IPS-18a (cell line): Measurements from ENCODE around the gene ITFG1.

Experiments
- H3K27ac ChIP-seq: one replicate; pipeline ENCODE4 v1.5.1; 2013; ENCODE audit warnings: low read length
- H3K27me3 ChIP-seq: one replicate; pipeline ENCODE4 v1.6.1; 2013; ENCODE audit warnings: mild to moderate bottlenecking, low read length; ENCODE audit not compliant: control insufficient read depth, insufficient read depth
- H3K36me3 ChIP-seq: one replicate; pipeline ENCODE4 v1.6.1; 2013; ENCODE audit warnings: low read depth, low read length; ENCODE audit not compliant: control insufficient read depth
- H3K4me1 ChIP-seq: one replicate; pipeline ENCODE4 v1.6.1; 2013; ENCODE audit warnings: low read depth, low read length; ENCODE audit not compliant: control insufficient read depth
- H3K4me3 ChIP-seq: one replicate; pipeline ENCODE4 v1.5.1; 2013; ENCODE audit warnings: low read length
- H3K9ac ChIP-seq: one replicate; pipeline ENCODE4 v1.6.1; 2013; ENCODE audit warnings: mild to moderate bottlenecking, low read length, moderate library complexity
- H3K9me3 ChIP-seq: one replicate; pipeline ENCODE4 v1.6.1; 2013; ENCODE audit warnings: low read depth, low read length; ENCODE audit not compliant: control insufficient read depth

The ITFG1 gene

DNA sequence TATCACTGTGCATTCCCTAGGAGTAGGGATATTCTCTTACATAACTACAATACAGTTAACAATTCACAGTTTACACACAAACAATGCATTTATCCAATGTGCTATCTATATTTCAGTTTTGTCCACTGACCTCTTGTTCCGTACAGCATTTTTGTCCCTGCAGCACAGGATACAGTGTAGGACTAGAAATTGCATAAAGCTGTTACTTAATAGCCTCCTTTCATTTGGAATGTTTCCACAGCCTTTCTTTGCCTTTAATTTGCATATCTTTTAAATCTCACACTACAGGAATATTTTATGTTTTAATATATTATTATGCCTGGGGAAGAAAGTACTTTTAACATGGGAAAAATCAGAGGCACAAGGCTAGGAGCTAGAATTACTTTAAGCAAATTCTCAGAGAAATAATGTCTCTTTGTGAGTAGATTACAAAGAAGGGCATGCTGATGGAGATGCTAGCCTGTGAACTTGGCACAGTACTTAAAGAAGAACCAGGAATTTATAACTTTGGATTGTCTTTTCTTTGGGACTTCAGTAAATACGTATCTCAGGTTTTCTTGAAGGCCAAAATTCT is 144.3 kb downstream of the ITFG1 start:
- no peaks in the 10 kb centered on the region for H3K36me3 ChIP-seq
- H3K9ac ChIP-seq: no peak overlapping the region
- no peak overlapping the region for H3K27ac ChIP-seq
- no peaks in the 10 kb centered on the region for H3K27me3 ChIP-seq
- H3K4me1 ChIP-seq: peaks cover 18% of the 10 kb centered on the region
- no peaks in the 10 kb centered on the region for H3K9me3 ChIP-seq
- H3K4me3 ChIP-seq: no peak overlapping the region

DNA sequence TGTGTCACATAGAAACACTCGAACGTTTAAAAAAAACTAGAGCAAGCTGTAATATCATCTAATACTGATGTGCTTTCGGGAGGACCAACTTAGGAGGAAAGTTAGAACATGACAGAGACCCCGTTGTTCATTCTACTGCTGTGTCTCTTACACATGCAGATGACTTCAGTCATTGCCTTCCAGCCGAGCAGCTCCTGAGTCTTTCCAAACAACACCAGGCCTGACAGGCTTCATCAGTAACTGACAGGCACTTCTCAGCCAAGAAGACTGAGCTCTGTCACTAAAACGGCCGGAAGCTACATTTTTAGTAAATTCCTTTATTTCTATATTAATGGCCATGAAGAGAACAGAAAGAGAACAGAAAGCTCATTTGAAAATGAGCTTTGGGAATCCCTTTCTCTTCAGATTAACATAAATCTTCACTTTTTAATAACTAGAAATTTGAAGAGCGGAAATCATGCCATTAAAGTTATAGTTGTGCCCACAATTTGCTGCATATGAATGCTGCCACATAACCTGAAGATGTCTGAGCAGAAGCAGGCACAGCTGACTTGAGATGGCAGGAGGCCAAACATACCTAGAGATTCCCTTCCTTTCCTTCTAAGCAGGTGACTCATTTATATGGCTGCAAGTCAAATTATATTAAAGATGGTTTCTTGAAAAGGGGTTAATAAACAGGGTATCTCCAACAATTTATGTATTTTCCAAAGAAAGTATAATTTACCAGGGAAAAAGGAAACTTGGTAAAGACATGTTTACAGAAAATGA is 148.9 kb downstream of the ITFG1 start:
- H3K36me3 ChIP-seq: no peaks in the 10 kb centered on the region
- H3K4me3 ChIP-seq: peak overlapping the region; percentile 38
- no peaks in the 10 kb centered on the region for H3K27me3 ChIP-seq
- H3K4me1 ChIP-seq: peaks cover 18% of the 10 kb centered on the region
- H3K27ac ChIP-seq: no peak overlapping the region
- no peaks in the 10 kb centered on the region for H3K9me3 ChIP-seq
- H3K9ac ChIP-seq: no peak overlapping the region

DNA sequence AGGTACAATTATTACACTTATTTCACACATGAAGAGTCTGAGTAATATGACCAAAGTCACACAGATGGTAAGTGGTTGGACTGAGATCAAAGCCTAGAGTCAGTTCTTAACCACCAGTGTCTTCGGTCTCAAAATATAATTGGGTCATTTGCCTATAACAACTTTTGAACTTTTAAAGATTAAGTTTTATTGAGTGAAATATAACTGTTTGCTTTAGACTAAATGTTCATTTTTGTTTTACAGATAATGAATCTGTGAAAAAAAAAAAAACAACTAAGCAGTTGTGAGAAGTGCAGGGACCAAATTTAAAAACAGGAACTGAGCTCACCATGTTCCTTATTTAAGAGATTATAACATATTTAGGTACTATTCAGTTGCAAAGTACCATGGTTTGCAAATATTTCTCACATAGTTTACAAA is 150.1 kb downstream of the ITFG1 start:
- H3K9me3 ChIP-seq: no peaks in the 10 kb centered on the region
- H3K27me3 ChIP-seq: no peaks in the 10 kb centered on the region
- H3K4me1 ChIP-seq: peaks cover 18% of the 10 kb centered on the region
- H3K27ac ChIP-seq: no peak overlapping the region
- no peak overlapping the region for H3K9ac ChIP-seq
- H3K36me3 ChIP-seq: no peaks in the 10 kb centered on the region
- H3K4me3 ChIP-seq: no peak overlapping the region

DNA sequence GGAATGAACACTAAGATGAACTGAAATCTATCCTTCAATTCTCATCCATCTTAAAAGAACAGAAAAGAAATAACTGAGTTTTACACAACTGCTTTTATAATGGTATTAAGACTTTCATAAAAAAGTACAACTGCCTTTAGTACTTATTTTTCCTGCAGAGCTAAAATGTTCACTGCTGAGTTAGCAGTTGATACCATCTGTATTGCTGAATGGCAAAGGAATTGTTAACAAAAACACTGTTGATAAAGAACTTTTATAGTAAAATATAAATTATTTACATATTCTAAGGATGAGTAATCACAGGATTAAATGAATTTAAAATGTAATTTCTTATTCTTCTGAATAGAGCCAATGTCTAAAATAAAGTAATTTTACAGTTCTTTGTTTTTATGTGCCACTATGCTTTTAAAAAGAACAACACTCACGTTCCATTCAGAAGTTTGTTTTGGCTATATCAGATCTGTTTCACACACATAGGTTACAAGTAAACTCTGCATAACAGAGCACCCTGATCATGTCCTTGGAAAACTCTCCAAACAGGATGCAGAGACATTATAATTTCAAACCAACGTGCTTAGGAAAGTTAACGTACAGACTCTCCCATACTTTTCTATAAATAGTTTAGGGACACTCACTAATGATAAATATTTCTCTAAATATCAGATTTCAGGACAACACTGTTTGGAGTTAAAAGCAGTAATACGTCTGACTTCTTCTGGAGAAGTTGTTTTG is 151.1 kb downstream of the ITFG1 start:
- Histone ChIP-seq H3K4me1 (peaks cover 18% of the 10 kb centered on the region), H3K27me3 (no peaks in the 10 kb centered on the region), H3K4me3 (no peak overlapping the region), H3K9me3 (no peaks in the 10 kb centered on the region), H3K36me3 (no peaks in the 10 kb centered on the region), H3K27ac (no peak overlapping the region), H3K9ac (no peak overlapping the region)

DNA sequence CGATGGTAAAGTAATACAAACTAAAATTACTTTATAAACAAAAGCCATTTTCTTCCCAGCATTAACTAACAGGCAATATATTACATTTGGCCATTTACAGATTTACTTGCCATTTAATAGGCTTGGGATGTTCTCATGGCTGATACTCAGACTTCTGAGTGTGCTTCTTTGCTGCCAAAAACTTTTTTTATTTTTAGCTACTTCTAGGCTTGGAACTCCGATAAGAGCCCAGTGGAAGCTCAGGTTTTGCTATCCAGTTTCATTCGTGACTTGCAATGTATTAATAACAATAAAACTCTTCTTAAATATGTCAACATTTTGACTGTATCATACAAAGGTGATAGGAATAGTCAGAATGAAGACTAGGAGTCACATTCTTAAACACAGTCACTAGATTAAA is 152.3 kb downstream of the ITFG1 start:
- no peaks in the 10 kb centered on the region for H3K27me3 ChIP-seq
- no peak overlapping the region for H3K4me3 ChIP-seq
- no peaks in the 10 kb centered on the region for H3K36me3 ChIP-seq
- H3K27ac ChIP-seq: no peak overlapping the region
- H3K9me3 ChIP-seq: no peaks in the 10 kb centered on the region
- peaks cover 18% of the 10 kb centered on the region for H3K4me1 ChIP-seq
- H3K9ac ChIP-seq: no peak overlapping the region

DNA sequence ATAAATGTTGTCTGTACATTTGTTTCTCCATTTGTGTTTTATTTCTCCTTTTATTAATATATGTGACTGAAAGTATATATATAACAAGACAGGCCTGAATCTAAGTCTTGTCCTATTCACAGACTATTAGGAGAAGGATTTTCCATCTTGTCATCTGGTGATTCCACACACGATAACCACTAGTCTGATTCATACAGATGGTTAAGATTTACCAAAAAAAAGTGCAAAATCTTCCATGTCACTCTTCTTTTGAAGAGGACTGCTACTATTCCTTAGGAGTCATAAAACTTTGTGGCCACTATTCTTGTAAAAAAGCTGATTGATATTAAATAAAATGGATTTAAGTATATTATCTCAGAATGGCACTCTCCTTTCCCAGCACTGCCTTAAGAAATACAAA is 156.3 kb downstream of the ITFG1 start:
- Histone ChIP-seq H3K4me1 (no peaks in the 10 kb centered on the region), H3K4me3 (no peak overlapping the region), H3K27ac (no peak overlapping the region), H3K27me3 (no peaks in the 10 kb centered on the region), H3K36me3 (no peaks in the 10 kb centered on the region), H3K9ac (no peak overlapping the region), H3K9me3 (no peaks in the 10 kb centered on the region)

DNA sequence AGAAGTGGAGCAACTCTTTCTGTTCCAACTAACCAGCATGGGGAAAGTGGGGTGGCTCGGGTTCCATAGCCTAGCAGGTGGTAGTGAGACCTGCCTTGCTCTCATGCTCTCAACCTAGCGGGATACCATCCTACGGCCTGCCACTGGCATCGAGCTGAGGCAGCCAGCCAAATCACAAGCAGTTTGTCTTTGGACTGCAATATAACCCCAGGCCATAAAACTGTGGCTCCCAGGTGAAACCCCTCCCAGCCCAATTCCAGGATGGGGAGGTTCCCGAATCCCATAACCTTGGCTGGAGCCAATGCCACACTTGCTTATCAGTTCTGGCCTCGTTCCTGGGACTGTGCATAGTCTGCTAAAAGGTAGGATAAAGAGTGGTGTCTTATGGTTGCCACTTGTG is 161.3 kb downstream of the ITFG1 start:
- Histone ChIP-seq H3K4me3 (no peak overlapping the region), H3K9me3 (no peaks in the 10 kb centered on the region), H3K4me1 (no peaks in the 10 kb centered on the region), H3K36me3 (no peaks in the 10 kb centered on the region), H3K27me3 (no peaks in the 10 kb centered on the region), H3K27ac (no peak overlapping the region), H3K9ac (no peak overlapping the region)

DNA sequence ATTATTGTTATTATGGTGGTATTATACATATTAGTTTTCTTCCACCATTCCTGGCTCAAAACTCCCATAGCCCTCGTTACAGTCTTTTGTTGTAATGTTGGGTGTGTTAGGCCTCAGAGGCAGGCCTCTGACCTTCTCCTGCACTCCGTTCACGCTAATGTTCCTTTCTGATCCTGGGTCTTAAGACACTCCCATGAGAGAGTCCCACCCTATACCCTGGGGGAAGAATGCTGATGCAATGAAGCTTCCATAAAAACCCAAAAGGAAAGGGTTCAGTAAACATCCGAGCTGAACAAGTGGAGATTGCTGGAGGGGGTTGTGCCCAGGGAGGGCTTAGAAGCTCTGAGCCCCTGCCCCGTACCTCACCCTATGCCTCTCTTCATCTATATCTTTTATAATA is 175.9 kb downstream of the ITFG1 start:
- H3K9me3 ChIP-seq: peaks cover 8% of the 10 kb centered on the region
- H3K27me3 ChIP-seq: no peaks in the 10 kb centered on the region
- H3K4me1 ChIP-seq: no peaks in the 10 kb centered on the region
- no peak overlapping the region for H3K9ac ChIP-seq
- no peaks in the 10 kb centered on the region for H3K36me3 ChIP-seq
- H3K4me3 ChIP-seq: no peak overlapping the region
- H3K27ac ChIP-seq: no peak overlapping the region

DNA sequence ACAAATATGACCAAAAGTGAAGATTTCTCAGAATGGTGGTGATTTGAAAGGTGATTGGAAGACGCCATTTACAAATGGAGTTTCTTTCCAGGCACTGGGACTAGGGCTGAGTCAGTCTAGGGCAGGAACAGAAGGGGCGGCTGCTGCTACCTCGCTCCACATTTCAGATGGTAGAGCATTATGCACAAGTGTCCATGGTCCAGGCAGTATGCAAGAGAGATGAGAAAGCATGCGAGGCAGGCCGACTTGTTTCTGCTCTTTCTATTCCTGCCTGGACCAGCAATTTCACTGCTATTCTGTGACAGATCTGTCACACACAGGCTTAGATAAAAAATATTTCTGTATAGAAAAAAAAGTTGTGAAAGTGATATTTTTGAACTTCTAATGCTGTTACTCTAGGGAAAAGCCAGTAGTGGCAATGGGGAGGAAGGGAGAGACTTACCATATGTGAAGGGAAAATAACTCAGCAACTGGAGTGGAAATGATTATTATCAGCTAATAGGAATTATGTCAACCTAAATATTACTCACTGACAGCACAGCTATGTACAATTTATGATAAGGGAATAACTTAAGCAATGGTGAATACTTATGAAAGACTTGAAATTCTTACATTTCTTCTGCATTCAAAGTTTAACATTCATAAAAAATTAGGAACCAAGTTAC is 182.4 kb downstream of the ITFG1 start:
- Histone ChIP-seq H3K36me3 (no peaks in the 10 kb centered on the region), H3K9me3 (peaks cover 3% of the 10 kb centered on the region), H3K4me3 (no peak overlapping the region), H3K9ac (no peak overlapping the region), H3K4me1 (no peaks in the 10 kb centered on the region), H3K27me3 (no peaks in the 10 kb centered on the region), H3K27ac (no peak overlapping the region)

DNA sequence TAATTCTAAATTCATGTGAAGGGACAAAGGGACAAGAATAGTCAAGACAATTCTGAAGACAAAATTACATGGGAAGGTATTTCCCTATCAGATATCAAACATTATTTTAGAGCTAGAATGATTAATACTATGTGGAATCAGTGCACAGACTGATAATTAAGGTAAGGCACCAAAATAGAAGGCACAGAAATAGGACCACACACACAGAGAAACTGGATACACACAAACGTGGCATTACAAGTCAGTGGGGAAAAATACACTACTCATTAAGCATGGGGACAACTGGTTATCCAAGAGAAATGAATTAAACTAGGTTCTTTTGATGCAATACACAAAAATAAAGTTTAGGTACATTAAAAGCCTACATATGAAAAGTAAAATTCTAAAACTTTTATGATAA is 184.3 kb downstream of the ITFG1 start:
- Histone ChIP-seq H3K9me3 (no peaks in the 10 kb centered on the region), H3K27me3 (no peaks in the 10 kb centered on the region), H3K27ac (no peak overlapping the region), H3K36me3 (no peaks in the 10 kb centered on the region), H3K4me1 (no peaks in the 10 kb centered on the region), H3K9ac (no peak overlapping the region), H3K4me3 (no peak overlapping the region)

DNA sequence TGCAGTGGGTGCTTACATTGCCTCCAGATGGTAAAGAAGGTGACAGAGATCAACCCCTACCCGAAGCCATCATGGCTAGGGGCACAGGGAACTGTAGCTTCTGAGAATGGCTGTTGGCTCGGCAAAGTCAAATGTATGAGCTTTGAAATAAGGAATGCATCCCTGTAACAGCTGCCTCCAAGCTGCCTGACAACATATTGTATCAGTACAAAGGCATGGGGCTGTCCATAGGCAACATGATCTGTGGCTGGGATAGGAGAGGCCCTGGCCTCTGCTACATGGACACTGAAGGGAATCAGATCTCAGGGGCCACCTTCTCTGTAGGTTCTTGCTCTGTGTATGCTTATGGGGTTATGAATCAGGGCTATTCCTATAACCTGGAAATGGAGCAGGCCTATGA is 197.9 kb downstream of the ITFG1 start:
- H3K36me3 ChIP-seq: peaks cover 2% of the 10 kb centered on the region
- H3K27ac ChIP-seq: no peak overlapping the region
- H3K4me1 ChIP-seq: no peaks in the 10 kb centered on the region
- no peak overlapping the region for H3K4me3 ChIP-seq
- H3K27me3 ChIP-seq: no peaks in the 10 kb centered on the region
- no peaks in the 10 kb centered on the region for H3K9me3 ChIP-seq
- no peak overlapping the region for H3K9ac ChIP-seq
